Activated CD4-positive, CD25-positive, alpha-beta regulatory T cell treated with anti-CD3 and anti-CD28 coated beads, Interleukin-2, amount 50 U/mL, for 16 hours (primary cell): Measurements from ENCODE around the gene TENM4.

ENCODE experiments used
- DNase-seq: peaks from one replicate; pipeline ENCODE4 v3.0.0-alpha.2; 2020; ENCODE audit warnings: low read depth, low spot score

TENM4 gene

DNA sequence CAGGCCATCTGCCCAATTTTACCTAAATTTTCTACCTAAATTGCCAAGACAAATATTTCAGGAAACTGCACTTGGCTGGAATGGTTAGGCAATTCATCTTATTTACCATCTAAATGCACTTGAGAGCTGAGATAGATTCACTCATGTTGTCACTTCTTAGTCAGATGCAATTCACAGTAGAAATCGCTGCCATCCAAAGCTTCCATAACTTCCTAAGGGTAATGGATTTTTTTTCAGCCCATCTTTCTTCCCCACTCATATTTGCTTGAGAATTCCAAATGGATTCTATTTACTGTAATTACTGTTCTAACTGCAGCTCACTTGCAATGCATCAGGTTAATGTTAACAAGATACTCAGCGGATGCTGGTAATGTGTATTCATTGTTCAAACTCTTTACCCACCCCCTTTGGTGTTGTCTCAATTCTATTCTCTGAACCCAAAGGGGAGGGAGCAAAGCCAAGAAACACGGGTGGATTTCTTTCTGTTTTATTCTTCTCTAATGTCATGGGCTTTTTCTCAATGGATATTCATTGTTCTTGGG, 96.0 kb downstream of the TENM4 start:
- no peak for DNase-seq

DNA sequence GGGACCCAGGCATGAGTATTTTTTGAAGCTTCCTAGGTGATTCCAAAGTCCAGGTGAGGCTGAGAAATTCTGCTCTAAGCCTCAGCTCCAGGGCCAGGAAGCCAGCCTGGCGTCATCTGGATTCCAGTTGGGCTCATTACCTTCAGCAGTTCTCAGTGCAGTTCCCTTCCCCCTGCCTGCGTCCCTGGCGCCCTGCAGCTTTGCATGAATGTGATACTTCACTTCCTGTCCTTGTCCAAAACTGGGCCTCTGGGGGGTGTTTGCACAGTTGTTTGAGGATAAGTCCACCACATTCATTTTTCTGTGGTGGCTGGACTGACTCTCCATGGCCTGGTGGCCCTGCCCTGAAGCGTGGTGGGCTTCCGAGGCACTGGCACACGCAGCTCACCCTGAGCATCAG, 98.1 kb downstream of the TENM4 start:
- no peak for DNase-seq

DNA sequence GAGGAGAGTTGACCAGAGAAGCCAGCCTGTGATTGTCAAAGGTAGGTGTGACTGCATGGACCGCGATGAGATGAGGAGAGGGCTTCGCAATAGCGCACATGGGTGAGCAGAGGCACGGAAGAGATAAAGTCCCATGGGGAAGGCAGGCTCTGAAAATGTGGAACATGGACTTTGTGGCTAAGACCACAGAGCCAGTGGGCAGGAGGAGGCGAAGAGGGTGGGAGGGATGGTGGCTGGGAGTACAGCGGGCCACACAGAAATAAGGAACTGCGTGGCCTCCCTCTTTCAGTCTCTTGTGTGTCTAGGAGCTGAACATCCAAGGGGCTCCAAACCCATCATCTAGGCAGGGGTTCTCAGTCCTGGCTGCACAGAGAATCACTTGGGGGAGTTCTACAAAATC, 98.6 kb downstream of the TENM4 start:
- DNase-seq, result no peak

DNA sequence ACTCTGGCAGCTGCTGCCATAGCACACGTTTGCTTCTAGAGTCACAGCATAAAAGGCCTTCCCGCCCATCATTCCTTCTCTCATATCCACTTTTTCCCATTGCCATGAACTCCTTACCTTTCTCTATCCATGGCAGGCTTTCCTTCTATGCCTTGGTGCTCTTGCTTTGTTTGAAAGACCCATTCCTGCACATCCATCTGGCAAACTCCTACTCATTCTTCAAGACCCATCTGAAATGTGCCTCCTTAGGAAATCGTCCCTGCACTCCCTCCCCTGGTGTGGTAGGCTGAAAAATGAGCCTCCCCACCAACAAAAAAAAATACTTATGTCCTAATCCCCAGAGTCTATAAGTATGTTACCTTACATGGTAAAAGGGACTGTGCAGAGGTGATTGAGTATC, 100.3 kb downstream of the TENM4 start:
- no peak for DNase-seq

DNA sequence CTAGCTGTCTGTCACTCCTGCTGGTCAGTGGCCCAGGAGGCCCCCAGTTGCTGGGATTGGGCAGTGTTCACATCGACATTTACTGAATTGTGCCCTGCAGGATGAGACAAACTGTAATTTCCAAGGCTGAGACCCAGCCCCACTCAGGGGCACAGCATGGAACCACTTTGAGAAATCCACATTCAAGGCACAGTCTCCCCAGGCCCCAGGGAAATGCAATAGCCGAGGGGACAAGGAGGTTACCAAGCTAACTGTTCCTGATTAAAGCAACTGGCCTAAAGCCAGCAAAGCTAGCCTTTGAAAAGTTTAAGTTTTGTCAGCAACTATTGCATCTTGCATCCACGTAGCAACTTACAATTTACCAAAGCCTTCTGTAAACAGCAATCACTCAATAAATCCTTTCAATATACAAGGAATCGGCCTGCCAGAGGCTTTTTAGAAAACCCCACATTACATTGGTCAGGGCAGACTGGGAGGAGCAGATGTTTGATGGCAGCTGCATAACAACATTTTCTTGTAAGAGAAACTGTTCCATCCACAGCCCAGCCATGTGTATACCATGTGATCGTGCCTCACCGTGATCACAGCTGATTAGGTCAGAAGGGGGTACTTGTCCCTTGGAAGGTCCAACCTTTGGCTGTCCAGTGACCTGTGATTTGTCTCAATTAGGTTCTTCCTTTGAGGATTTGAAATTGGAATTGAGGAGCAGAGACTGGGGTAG, 103.9 kb downstream of the TENM4 start:
- DNase-seq, result no peak

DNA sequence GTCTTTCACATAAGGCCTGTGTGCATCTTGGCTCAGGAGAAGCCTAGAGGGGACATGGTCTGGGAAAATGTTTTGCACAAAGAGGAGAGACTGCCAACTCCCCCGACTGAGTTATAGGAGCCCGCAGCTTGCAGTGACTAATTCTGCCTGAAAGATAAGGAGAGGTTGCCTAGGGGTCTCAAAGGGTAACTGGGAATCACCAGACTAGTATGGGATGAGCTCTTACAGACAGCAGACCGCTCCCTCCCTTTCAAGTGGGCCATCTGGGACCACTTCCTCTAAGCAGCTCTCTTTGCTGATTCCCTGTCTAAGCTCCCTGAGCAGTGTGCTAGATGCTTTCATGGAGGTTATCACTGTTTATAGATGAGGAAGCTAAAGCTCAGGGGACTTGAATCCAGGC, 105.1 kb downstream of the TENM4 start:
- DNase-seq, result no peak

DNA sequence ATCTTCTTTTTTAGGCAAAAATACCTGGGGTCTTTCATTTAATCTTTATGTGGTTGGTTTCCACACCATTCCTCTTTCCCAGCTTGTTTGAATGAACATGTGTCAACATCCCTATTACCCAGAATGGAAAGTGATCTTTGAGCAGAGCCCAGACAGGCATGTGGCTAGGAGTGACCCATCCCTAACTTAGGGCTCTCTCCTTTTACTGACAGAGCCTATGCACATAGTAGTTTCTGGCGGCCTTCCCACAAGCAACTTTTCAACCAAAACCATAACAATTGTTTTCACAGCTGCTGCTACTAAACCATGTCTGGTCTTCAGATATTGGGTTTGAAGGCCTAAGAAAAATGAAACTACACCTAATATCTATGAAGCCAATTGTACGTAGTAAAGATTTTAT, 107.5 kb downstream of the TENM4 start:
- no peak for DNase-seq

DNA sequence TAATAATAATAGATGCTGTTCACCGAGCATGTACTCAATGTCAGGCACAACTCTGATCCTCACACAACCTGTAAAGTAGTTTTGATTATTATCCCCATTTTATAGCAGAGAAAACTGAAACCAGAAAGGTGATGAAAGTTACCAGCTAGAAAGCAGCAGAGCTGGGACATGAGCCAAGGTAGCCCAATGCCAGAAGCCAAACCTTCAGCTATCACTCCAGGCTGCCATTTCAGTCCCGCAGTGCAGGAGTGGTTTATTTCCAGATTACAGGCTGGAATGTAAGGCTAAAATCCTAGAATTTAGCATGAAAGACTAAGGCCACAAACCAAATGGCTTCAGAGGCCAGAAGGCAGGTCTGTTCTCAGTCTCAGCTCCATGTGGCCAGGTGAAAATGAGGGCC, 108.8 kb downstream of the TENM4 start:
- DNase-seq, result no peak

DNA sequence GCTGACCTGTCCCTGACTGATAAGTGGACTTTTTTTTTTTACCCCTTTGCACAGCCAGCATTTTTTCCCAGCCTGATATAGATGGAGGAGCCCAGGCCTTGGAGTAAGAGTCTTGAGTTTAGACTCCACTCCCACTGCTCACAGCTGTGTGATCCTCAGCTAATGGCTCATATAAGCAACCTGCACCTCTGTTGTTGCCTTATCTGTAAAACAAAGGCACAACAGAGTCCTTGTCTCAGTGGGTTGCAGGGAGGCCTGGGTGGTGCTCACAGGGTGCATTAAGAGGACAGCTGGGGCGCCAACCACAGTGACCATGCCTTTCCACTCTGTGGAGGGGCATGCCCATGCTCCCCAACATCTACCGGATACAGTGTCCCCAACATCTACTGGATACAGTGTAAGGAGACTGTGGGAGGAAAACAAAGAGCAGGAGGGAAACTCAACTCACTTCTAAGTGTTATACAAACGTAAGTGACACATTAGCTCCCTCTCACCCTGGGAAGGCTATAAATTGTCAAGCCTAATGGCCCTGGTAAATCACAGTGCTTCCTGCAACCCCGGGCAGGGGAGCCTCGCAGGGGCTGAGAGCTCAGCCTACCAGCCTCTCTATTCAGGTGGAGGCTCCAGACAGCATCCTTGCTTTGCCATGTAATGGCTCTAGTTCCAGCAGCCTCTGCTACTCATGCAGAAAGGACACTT, 109.5 kb downstream of the TENM4 start:
- no peak for DNase-seq

DNA sequence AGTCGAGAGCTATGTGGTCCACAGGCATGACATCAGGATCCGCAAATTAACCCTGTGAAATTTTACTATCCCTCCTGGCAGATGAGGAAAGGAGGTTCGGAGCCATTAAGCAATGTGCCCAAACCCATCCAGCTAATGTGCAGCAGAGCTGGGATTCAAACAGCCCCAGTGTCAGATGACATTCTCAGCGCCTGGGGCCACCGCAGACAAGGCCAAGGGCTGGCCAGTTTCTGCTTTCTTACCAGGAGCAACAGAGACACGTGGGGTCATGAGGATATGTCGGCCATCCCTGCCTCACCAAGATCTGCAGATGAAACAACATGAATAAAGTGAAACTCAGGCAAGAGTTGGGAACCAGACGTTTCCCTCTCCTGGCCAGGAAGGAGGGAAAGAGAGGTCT, 110.2 kb downstream of the TENM4 start:
- DNase-seq, result no peak

DNA sequence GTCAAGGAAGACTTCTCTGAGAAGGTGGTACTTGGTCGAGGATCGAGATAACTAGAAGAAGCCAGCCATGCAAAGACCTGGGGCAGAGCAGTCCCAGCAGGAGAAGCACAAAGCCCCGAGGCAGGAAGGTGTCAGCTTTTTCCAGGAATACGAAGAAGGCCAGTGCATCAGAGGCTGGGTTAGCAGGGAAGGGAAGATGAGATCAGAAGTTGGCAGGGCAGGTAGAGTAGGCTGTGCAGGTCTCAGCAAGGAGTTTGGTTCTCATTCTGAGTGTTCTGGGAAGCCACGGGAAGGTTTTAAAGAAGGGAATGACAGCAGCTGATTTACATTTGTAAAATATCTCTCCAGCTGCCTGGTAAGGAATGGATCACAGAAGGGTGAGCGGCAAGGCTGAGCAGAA, 111.3 kb downstream of the TENM4 start:
- DNase-seq, result no peak

DNA sequence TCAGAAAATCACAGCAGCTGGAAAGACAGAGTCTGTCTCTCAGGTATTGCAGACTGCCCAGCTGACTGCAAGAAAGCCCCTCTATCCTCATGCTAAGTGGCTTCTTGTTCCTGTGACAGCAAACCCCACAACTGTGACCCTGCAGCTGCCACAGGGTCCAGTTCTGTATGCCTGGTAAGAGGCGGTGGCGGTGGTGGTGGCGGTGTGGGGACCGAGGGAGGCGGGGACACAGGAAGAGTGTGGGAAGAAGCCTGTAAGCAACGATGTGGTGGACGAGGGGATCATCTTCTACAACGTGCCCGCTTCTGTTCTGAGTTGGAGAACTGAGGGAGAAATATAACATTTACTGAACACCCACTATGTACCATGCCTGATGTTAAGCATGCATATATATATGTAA, 112.4 kb downstream of the TENM4 start:
- DNase-seq, result no peak

DNA sequence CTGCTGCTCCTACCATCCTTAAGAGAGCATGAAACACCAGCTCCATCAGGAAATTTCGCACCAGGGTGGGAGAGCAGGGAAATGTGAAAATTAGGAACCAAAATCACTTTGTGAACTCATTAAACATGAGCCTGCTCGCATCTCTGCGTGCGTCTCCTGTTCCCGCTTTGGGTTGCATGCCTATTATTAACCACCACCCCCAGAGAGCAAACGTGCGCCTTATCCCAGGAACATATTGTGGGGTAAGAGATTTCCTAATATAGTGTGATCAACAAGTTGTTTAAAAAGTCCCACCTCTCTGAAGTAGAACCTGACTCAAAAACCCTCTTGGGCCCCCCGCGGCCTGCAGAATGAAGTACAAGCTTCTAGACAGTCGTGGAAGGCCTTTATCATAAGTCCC, 115.0 kb downstream of the TENM4 start:
- DNase-seq, result no peak

DNA sequence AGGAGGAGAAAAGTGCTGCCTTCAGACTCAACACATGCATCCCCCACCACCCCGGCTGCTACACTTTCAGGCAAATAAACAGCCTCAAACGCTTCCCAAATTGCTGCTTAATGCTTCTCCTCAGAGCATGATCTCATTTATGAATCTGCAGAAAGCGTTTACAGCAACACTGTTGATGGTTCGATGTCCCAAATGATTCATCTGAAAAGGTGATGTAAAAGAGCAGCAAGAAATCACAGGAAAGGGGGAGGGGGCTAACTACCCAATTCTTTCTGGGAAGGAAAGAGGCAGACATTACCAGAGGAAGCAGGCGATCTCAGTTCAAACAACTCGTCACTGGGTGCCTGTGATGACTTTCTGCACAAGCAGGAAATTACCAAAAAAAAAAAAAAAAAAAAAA, 119.6 kb downstream of the TENM4 start:
- no peak for DNase-seq

DNA sequence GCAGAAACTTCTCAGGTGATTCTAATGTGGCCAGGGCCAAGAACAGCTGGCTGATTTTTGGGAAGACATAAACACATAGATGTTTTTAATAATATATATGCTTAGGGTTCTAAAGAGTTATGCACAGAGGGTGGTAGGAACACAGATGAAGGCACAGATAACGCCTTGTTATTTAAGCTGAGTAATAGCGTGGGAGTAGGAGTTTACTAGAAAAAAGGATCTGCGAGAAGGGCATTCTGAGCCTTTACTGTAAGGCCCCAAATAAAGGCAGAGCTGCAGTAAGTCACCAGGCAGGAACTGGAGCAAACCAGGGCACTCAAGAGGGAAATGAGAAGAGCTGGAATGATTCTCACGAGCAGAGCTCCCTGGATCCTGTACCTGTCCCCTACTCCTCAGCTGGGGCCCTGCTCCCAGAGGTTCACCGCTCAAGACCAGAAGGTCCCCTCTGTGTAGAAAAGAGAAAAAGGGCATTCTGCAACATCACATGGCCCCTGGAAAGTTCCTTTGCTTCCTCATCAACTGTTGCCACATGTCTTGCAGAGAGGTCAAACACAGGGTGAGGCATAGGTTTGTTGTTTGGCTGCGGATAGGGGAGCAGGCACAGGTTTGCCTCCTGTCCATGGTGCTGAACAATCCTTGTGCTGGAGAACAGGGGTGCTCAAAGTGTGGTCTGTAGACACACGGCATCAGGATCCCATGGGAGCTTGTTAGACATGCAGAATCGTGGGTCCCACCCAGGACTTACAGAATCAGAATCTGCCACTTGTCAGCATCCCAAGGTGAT, 125.7 kb downstream of the TENM4 start:
- no peak for DNase-seq

DNA sequence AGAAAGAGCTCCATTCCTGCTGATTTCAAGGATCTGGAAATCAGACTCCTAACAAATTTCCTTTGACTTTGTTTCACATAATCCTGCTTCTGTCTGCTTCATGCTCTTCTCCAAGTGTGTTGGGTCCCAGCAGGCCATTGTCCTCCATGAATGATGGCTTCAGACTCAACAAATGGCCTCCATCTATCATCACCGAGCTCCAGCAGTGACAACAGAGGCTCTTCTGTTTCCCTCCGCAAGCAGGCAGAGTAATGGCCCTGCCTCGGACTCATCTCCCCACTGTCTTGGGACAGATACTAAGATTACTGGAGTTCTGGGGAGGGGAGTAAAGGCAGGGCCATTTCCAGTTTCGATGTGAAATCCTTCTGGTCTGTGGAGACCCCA, 127.3 kb downstream of the TENM4 start:
- DNase-seq, result no peak

DNA sequence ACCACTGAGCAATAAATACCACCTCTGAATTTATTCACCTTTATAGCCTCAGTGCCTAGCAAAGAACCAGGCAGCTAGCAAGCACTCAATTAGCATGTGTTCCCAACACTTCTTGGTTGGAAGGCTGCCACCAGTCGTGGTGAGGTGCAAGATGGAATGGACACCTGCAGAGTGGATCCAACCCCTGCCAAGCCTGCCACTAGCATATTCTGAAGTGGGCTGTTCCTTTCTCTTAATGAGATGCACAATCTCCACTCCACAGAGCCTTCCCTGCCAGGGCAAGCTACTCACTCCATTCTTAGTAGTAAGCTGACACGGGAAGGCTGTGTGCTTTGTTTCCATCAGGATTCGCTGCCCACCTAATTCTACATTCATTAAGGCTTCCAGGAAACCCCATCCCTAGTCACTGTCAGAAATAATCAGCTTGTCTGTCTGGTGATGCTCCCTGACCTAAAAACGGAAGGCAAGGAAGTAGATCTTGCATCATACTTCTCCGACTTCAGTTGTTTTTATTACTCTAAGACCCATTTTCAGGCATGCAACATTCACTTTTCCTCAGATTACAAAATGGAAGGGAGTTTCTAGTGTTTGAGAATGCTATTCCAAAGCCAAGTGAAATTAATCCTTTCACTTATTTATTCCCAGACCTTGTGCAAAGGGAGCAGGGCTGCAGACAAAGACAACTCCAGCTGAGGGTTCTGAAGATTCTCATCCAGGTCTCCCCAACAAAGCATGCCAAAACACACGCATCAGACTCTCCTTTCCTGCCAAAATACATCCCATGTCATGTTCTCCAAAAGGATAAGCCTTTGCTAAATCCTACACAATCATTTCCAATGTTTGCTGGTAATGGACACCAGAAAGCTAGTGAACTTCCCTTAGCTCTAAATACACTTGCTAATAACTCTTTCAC, 128.0 kb downstream of the TENM4 start:
- no peak for DNase-seq

DNA sequence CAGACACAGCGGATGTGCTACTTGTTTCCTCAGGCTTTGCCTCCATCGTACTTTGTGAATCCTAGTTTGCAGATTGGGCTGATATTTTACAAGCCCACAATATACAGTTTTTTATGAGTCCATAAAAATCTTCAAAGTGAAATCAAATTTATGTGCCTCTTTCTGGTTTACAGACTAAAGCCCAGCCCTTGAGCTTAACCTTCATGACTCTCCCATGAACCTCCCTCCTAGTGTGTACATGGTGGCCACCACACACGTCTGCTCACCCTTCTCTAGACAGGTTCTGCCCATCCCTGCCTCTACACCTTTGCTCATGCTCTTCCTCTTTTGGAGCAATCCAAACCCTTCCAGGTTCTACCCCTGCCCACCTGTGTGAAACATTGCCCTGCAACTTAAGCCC, 129.4 kb downstream of the TENM4 start:
- DNase-seq, result no peak

DNA sequence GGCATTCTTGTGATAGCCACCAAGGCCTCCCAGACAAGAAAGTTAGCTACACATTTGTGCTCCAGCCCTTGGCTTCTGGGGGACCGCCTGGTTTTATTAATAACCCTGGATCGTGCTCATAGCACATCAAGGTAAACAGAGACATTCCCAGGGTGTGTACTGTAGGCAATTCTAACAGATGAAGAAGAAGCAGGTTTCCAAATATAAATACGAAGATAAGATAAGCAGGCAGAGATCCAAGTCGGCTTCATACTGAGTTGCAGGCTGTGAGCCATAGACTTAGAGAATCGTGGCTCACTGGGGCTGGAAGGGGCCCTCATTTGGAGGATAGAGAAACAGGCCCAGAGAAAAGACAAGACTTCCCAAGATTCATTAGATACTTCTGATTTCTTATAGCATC, 131.4 kb downstream of the TENM4 start:
- no peak for DNase-seq

DNA sequence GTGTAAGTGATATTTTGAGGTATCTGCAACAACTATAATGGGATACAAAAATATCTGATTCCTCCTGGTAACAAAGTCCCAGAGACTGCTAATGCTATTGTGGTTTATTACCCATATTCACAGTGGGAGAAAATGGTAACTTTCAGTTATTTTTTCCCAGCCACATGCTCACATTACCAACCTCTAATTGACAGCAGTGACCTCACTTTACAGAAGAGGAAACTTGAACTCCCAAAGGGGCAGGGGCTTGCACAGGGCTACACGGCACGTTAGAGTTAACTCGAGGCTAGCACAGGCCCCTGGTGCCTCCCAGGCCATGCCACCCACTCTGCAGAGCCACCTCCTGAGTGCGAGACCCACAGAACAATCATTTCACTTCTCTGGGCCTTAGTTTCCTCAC, 132.4 kb downstream of the TENM4 start:
- DNase-seq, result no peak

DNA sequence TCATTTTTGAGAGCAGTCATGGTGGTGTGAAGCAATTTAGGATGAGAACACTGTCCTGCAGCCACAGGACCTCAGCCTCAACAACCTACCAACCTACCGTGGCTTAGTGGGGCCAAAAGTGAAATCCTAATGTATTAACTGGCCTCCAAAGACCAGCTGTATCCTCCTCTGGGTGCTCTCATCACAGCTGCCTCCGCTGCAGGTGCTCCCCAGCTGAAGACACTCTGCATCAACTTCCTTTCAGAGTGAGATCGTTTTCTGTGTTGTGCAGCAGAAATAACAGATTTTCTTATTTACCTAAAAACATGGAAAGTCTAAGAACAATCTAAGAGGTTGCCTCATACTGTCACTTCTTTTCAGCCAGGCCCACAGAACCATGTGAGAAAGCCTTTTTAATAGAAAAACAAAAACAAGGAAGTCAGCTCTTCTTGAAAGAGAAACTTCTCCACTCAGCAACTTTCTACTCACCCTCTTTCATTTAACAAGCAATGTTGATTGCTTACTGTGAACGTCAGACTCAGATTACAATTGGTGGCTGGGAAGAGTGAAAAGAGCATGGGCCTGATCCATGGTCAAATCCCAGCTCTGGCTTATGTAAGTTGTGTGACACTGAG, 136.1 kb downstream of the TENM4 start:
- no peak for DNase-seq
